ENCODE measurements around the gene LRRC38.

LRRC38 gene

GRCh38 chr1:13462682-13463081, 51.1 kb downstream of the LRRC38 start:
- H3K4ac ChIP-seq (ENCODE audit: low read length), result no peak overlapping the region
- no peak overlapping the region for H2AFZ ChIP-seq (ENCODE audit: low read length)
- H3K9me3 ChIP-seq (replicated peaks in 1 of 2; ENCODE audit: control insufficient read depth in 2 of 2, insufficient read depth in 1 of 2, low read depth in 1 of 2, low read length in 2 of 2), result peaks cover 0 to 11% of the 10 kb centered on the region in 2 donors
- H2BK12ac ChIP-seq (ENCODE audit: low read length), result no peak overlapping the region
- no peaks in the 10 kb centered on the region for H3K36me3 ChIP-seq (replicated peaks in 1 of 2; ENCODE audit: control insufficient read depth in 2 of 2, insufficient read depth in 2 of 2, low read length in 2 of 2)
- no CpG with 5 or more reads among the region's 7 CpGs for WGBS, 2 donors (ENCODE audit: extremely low coverage in 2 of 2, insufficient read length in 2 of 2, insufficient replicate concordance in 1 of 2)
- peak overlapping the region in 1 of 2 donors; percentile 27 for H3K4me3 ChIP-seq (ENCODE audit: low read length in 2 of 2)
- no peak overlapping the region for H2BK120ac ChIP-seq (ENCODE audit: low read depth, low read length)
- no peak overlapping the region for H2AK5ac ChIP-seq (ENCODE audit: low read depth, low read length)
- H3K4me2 ChIP-seq (ENCODE audit: insufficient read depth, low read length, poor library complexity, severe bottlenecking), result no peak overlapping the region
- peaks cover 0 to 8% (median 0%) of the 10 kb centered on the region in 3 experiments for H3K27me3 ChIP-seq (ENCODE audit: control insufficient read depth in 3 of 3, insufficient read depth in 3 of 3, low read depth in 1 of 3, low read length in 3 of 3)
- H3K27ac ChIP-seq (replicated peaks; ENCODE audit: low read length), result no peak overlapping the region
- H4K91ac ChIP-seq (ENCODE audit: low read depth, low read length, poor library complexity), result no peak overlapping the region
- H2BK15ac ChIP-seq (ENCODE audit: low read length), result no peak overlapping the region
- H3K4me1 ChIP-seq (ENCODE audit: control insufficient read depth in 2 of 2, insufficient read depth in 1 of 2, low read depth in 1 of 2, low read length in 2 of 2), result no peaks in the 10 kb centered on the region
- no peaks in the 10 kb centered on the region for H3K79me1 ChIP-seq (ENCODE audit: low read depth, low read length)
- no peak overlapping the region for H3K18ac ChIP-seq (ENCODE audit: low read length)
- no peak overlapping the region for H4K8ac ChIP-seq (ENCODE audit: low read depth, low read length)
- no peak overlapping the region for H3K23ac ChIP-seq (ENCODE audit: low read depth, low read length, poor library complexity)
- no peak overlapping the region for H3K9ac ChIP-seq (ENCODE audit: low read depth, low read length, poor library complexity)
- no peak for DNase-seq (ENCODE audit: low spot score)
- H3K14ac ChIP-seq (ENCODE audit: low read length), result no peak overlapping the region
- no peak overlapping the region for H2BK5ac ChIP-seq (ENCODE audit: low read length)

DNA sequence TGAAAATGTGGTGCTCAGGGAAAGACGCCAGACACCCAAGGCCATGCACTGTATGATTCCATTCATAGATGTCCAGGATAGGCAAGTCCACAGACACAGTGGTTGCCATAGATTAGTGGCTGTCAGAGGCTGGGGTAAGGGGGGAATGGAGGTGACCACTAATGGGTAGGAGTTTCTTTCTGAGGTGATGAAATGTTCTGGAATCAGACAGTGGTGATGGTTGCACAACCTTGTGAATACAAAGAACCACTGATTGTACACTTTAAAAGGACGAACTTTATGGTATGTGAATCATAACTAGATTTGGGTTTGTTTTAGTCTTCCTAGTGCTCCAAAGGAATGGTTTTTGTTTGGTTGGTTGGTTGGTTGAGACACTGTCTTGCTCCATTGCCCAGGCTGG, 51.8 kb downstream of the LRRC38 start:
- Histone ChIP-seq H3K23ac (ENCODE audit: low read depth, low read length, poor library complexity) (no peak overlapping the region), H2BK120ac (ENCODE audit: low read depth, low read length) (no peak overlapping the region), H2BK12ac (ENCODE audit: low read length) (no peak overlapping the region), H3K9ac (ENCODE audit: low read depth, low read length, poor library complexity) (no peak overlapping the region), H2BK15ac (ENCODE audit: low read length) (no peak overlapping the region), H3K9me3 (replicated peaks in 1 of 2; ENCODE audit: control insufficient read depth in 2 of 2, insufficient read depth in 1 of 2, low read depth in 1 of 2, low read length in 2 of 2) (peaks cover 0 to 13% of the 10 kb centered on the region in 2 donors), H2BK5ac (ENCODE audit: low read length) (no peak overlapping the region), H3K27me3 (ENCODE audit: control insufficient read depth in 3 of 3, insufficient read depth in 3 of 3, low read depth in 1 of 3, low read length in 3 of 3) (peaks cover 0 to 10% (median 0%) of the 10 kb centered on the region in 3 experiments), H2AFZ (ENCODE audit: low read length) (no peak overlapping the region), H3K18ac (ENCODE audit: low read length) (no peak overlapping the region), H3K36me3 (replicated peaks in 1 of 2; ENCODE audit: control insufficient read depth in 2 of 2, insufficient read depth in 2 of 2, low read length in 2 of 2) (no peaks in the 10 kb centered on the region), H3K14ac (ENCODE audit: low read length) (no peak overlapping the region), H4K91ac (ENCODE audit: low read depth, low read length, poor library complexity) (no peak overlapping the region), H3K4me1 (ENCODE audit: control insufficient read depth in 2 of 2, insufficient read depth in 1 of 2, low read depth in 1 of 2, low read length in 2 of 2) (no peaks in the 10 kb centered on the region), H3K4me2 (ENCODE audit: insufficient read depth, low read length, poor library complexity, severe bottlenecking) (no peak overlapping the region), H4K8ac (ENCODE audit: low read depth, low read length) (no peak overlapping the region), H2AK5ac (ENCODE audit: low read depth, low read length) (no peak overlapping the region), H3K4me3 (ENCODE audit: low read length in 2 of 2) (no peak overlapping the region), H3K27ac (replicated peaks; ENCODE audit: low read length) (no peak overlapping the region), H3K4ac (ENCODE audit: low read length) (no peak overlapping the region), H3K79me1 (ENCODE audit: low read depth, low read length) (no peaks in the 10 kb centered on the region)
- no CpG with 5 or more reads among the region's 2 CpGs for WGBS, 2 donors (ENCODE audit: extremely low coverage in 2 of 2, insufficient read length in 2 of 2, insufficient replicate concordance in 1 of 2)
- no peak for DNase-seq (ENCODE audit: low spot score)

DNA sequence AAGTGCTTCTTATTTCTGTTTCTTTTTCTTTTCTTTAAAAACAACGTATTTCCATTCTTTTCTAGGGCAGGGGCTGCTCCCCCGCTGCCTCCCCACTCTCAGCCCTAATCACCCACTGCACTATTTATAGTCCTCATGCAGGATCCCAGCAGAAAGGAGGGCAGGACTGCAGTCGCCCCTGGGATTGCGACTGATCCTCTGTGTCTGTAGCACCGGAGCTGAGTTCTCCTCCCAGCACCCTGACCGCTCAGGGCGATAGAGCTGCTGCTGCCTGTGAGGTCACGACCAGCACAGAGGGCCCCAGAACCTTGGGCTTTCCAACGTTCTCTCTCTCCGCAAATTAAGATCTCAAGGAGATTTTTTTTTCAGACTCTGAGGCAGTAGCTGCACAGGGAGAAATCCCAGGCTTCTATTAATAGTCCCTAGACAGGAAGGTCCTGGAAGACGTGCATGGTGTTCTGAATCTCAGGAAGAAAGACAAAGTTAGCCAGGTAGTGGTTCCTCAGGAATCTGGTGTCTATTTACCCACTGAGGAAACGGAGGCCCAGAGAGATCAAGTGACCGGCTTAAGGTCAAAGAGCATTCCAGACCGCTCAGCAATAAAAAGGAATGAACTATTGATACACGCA, 56.8 kb downstream of the LRRC38 start:
- Histone ChIP-seq H2BK12ac (ENCODE audit: low read length) (no peak overlapping the region), H3K4ac (ENCODE audit: low read length) (no peak overlapping the region), H3K18ac (ENCODE audit: low read length) (no peak overlapping the region), H3K4me1 (ENCODE audit: control insufficient read depth in 2 of 2, insufficient read depth in 1 of 2, low read depth in 1 of 2, low read length in 2 of 2) (no peaks in the 10 kb centered on the region), H2AK5ac (ENCODE audit: low read depth, low read length) (no peak overlapping the region), H3K9me3 (replicated peaks in 1 of 2; ENCODE audit: control insufficient read depth in 2 of 2, insufficient read depth in 1 of 2, low read depth in 1 of 2, low read length in 2 of 2) (peaks cover 0 to 17% of the 10 kb centered on the region in 2 donors), H3K23ac (ENCODE audit: low read depth, low read length, poor library complexity) (no peak overlapping the region), H3K4me3 (ENCODE audit: low read length in 2 of 2) (no peak overlapping the region), H4K91ac (ENCODE audit: low read depth, low read length, poor library complexity) (no peak overlapping the region), H3K79me1 (ENCODE audit: low read depth, low read length) (no peaks in the 10 kb centered on the region), H3K36me3 (replicated peaks in 1 of 2; ENCODE audit: control insufficient read depth in 2 of 2, insufficient read depth in 2 of 2, low read length in 2 of 2) (no peaks in the 10 kb centered on the region), H3K27me3 (ENCODE audit: control insufficient read depth in 3 of 3, insufficient read depth in 3 of 3, low read depth in 1 of 3, low read length in 3 of 3) (peaks cover 0 to 13% (median 0%) of the 10 kb centered on the region in 3 experiments), H2BK15ac (ENCODE audit: low read length) (no peak overlapping the region), H2BK5ac (ENCODE audit: low read length) (no peak overlapping the region), H2AFZ (ENCODE audit: low read length) (no peak overlapping the region), H3K14ac (ENCODE audit: low read length) (no peak overlapping the region), H3K4me2 (ENCODE audit: insufficient read depth, low read length, poor library complexity, severe bottlenecking) (no peak overlapping the region), H3K27ac (replicated peaks; ENCODE audit: low read length) (no peak overlapping the region), H4K8ac (ENCODE audit: low read depth, low read length) (no peak overlapping the region), H3K9ac (ENCODE audit: low read depth, low read length, poor library complexity) (no peak overlapping the region), H2BK120ac (ENCODE audit: low read depth, low read length) (no peak overlapping the region)
- WGBS, 2 donors (ENCODE audit: extremely low coverage in 2 of 2, insufficient read length in 2 of 2, insufficient replicate concordance in 1 of 2), result no CpG with 5 or more reads among the region's 15 CpGs
- no peak for DNase-seq (ENCODE audit: low spot score)

- H3K9me3 ChIP-seq (replicated peaks in 1 of 2; ENCODE audit: control insufficient read depth in 2 of 2, insufficient read depth in 1 of 2, low read depth in 1 of 2, low read length in 2 of 2), result peaks cover 0 to 10% of the 10 kb centered on the region in 2 donors
- no peak for DNase-seq (ENCODE audit: low spot score)
- H3K18ac ChIP-seq (ENCODE audit: low read length), result no peak overlapping the region
- no peak overlapping the region for H3K27ac ChIP-seq (replicated peaks; ENCODE audit: low read length)
- no peak overlapping the region for H3K4ac ChIP-seq (ENCODE audit: low read length)
- H3K36me3 ChIP-seq (replicated peaks in 1 of 2; ENCODE audit: control insufficient read depth in 2 of 2, insufficient read depth in 2 of 2, low read length in 2 of 2), result no peaks in the 10 kb centered on the region
- H3K4me3 ChIP-seq (ENCODE audit: low read length in 2 of 2), result no peak overlapping the region
- H2BK5ac ChIP-seq (ENCODE audit: low read length), result no peak overlapping the region
- no peaks in the 10 kb centered on the region for H3K4me1 ChIP-seq (ENCODE audit: control insufficient read depth in 2 of 2, insufficient read depth in 1 of 2, low read depth in 1 of 2, low read length in 2 of 2)
- H4K8ac ChIP-seq (ENCODE audit: low read depth, low read length), result no peak overlapping the region
- H3K9ac ChIP-seq (ENCODE audit: low read depth, low read length, poor library complexity), result no peak overlapping the region
- no peak overlapping the region for H3K4me2 ChIP-seq (ENCODE audit: insufficient read depth, low read length, poor library complexity, severe bottlenecking)
- H2BK120ac ChIP-seq (ENCODE audit: low read depth, low read length), result no peak overlapping the region
- H2AK5ac ChIP-seq (ENCODE audit: low read depth, low read length), result no peak overlapping the region
- H3K27me3 ChIP-seq (ENCODE audit: control insufficient read depth in 3 of 3, insufficient read depth in 3 of 3, low read depth in 1 of 3, low read length in 3 of 3), result peaks cover 0 to 7% (median 0%) of the 10 kb centered on the region in 3 experiments
- H2AFZ ChIP-seq (ENCODE audit: low read length), result no peak overlapping the region
- H2BK12ac ChIP-seq (ENCODE audit: low read length), result no peak overlapping the region
- H2BK15ac ChIP-seq (ENCODE audit: low read length), result no peak overlapping the region
- no peak overlapping the region for H3K14ac ChIP-seq (ENCODE audit: low read length)
- H3K23ac ChIP-seq (ENCODE audit: low read depth, low read length, poor library complexity), result no peak overlapping the region
- H3K79me1 ChIP-seq (ENCODE audit: low read depth, low read length), result no peaks in the 10 kb centered on the region
- no peak overlapping the region for H4K91ac ChIP-seq (ENCODE audit: low read depth, low read length, poor library complexity)
- no CpG with 5 or more reads among the region's 6 CpGs for WGBS, 2 donors (ENCODE audit: extremely low coverage in 2 of 2, insufficient read length in 2 of 2, insufficient replicate concordance in 1 of 2)
Measured at GRCh38 chr1:13451399-13451965, 62.3 kb downstream of the LRRC38 start.
